ENCODE data around the gene WDR64. TPM values are rescaled to one million over a fixed set of nuclear protein-coding genes. Genes with fewer than 3 reads are reported as not detected.

Gene WDR64
- total and polyA plus RNA-seq, 2 experiments from 2014 or later = not detected

GRCh38 chr1:241842565-241842964, 190.5 kb downstream of the WDR64 start:
- H3K4me3 Mint-ChIP-seq = no peak overlapping the region
- no peaks in the 10 kb centered on the region for H3K36me3 Mint-ChIP-seq (ENCODE audit: low read depth)
- no peaks in the 10 kb centered on the region for H3K9me3 Mint-ChIP-seq
- no peak overlapping the region for H2AFZ ChIP-seq
- no peak overlapping the region for H3K4me2 ChIP-seq
- H3K27ac ChIP-seq (ENCODE audit: low read depth) = no peak overlapping the region
- no peak overlapping the region for H3K27ac Mint-ChIP-seq
- no peaks in the 10 kb centered on the region for H4K20me1 ChIP-seq (replicated peaks; ENCODE audit: insufficient read depth)
- TF ChIP-seq ZNF114 (CRISPR knock-in tag; IDR thresholded peaks at IDR 0.05) = no peak
- TF ChIP-seq ZNF462 (CRISPR knock-in tag; IDR thresholded peaks at IDR 0.05) = no peak
- TF ChIP-seq EZH2phosphoT487 (IDR thresholded peaks at IDR 0.05; ENCODE audit: unreplicated experiment) = no peak
- TF ChIP-seq ETS1 (IDR thresholded peaks at IDR 0.05) = no peak
- TF ChIP-seq CREB1 (CRISPR knock-in tag; IDR thresholded peaks at IDR 0.05; ENCODE audit: low read depth) = no peak
- TF ChIP-seq REST (IDR thresholded peaks at IDR 0.05; ENCODE audit: unreplicated experiment) = no peak
- TF ChIP-seq JUNB (IDR thresholded peaks at IDR 0.05; ENCODE audit: unreplicated experiment) = no peak
- TF ChIP-seq ZNF331 (CRISPR knock-in tag; IDR thresholded peaks at IDR 0.05; ENCODE audit: low read depth) = no peak
- TF ChIP-seq EZH2 (IDR thresholded peaks at IDR 0.05; ENCODE audit: low read depth, unreplicated experiment) = no peak
- TF ChIP-seq STAT1 (IDR thresholded peaks at IDR 0.05; ENCODE audit: unreplicated experiment) = no peak
- TF ChIP-seq CTCF (conservative IDR thresholded peaks at IDR 0.05; ENCODE audit: low read depth in 2 of 2) = no peak
- TF ChIP-seq NANOG (IDR thresholded peaks at IDR 0.05; ENCODE audit: borderline replicate concordance) = no peak
- no peak for TF ChIP-seq POLR2AphosphoS5 (IDR thresholded peaks at IDR 0.05; ENCODE audit: low read depth)
- H3K4me3 ChIP-seq = no peak overlapping the region
- H3F3A ChIP-seq (replicated peaks; ENCODE audit: low read depth) = no peaks in the 10 kb centered on the region
- no peaks in the 10 kb centered on the region for H3K79me2 ChIP-seq (replicated peaks; ENCODE audit: insufficient read depth)
- no peaks in the 10 kb centered on the region for H3K9me2 ChIP-seq (ENCODE audit: insufficient read depth)
- ATAC-seq = no peak
- no peaks in the 10 kb centered on the region for H3K27me3 ChIP-seq (ENCODE audit: insufficient read depth)
- no peak for DNase-seq (ENCODE audit: low spot score)
- H3K4me1 Mint-ChIP-seq = peaks cover 5% of the 10 kb centered on the region; the same call in 2 of the 3 replicates
- H3K36me3 ChIP-seq (ENCODE audit: insufficient read depth) = no peaks in the 10 kb centered on the region
- peaks cover 5% of the 10 kb centered on the region; the same call in 1 of the 2 replicates for H3K4me1 ChIP-seq (ENCODE audit: insufficient read depth)
- H3K27me3 Mint-ChIP-seq (ENCODE audit: insufficient read depth, low read depth, poor library complexity) = peaks cover 2% of the 10 kb centered on the region
